Stimulated activated CD4-positive, alpha-beta T cell treated with anti-CD3 and anti-CD28 coated beads, TNF-alpha, amount 100 ng/mL, for 1 hour (primary cell): ENCODE measurements around the gene U2AF1L4.

Source experiments
- DNase-seq, 3 donors: peaks; one replicate each; pipeline ENCODE4 v3.0.0-alpha.2; 2020; ENCODE audit warnings: low read depth in 3 of 3, low spot score in 1 of 3

The U2AF1L4 gene

GRCh38 chr19:35757749-35758608 is 12.8 kb upstream of the U2AF1L4 start, which contains the start of gene PROSER3:
PROSER3 (plus strand) TSS chr19:35758176; CDS start chr19:35758216, 40 bp downstream.
- peak; percentile 94 to 96 (median 96) for DNase-seq

GRCh38 chr19:35757231-35757748 is 12.1 kb upstream of the U2AF1L4 start:
- no peak for DNase-seq

GRCh38 chr19:35756377-35757230 is 11.4 kb upstream of the U2AF1L4 start, which contains the start of gene HSPB6:
HSPB6 (minus strand) TSS chr19:35757029; CDS start chr19:35757008, 21 bp downstream.
- DNase-seq: no peak

GRCh38 chr19:35755550-35756376 is 10.5 kb upstream of the U2AF1L4 start:
- peak in 1 of 3 donors; percentile 38 for DNase-seq

- DNase-seq: no peak
Measured at GRCh38 chr19:35755131-35755549, 9.9 kb upstream of the U2AF1L4 start.

- no peak for DNase-seq
Measured at GRCh38 chr19:35754370-35755130, 9.3 kb upstream of the U2AF1L4 start.

- no peak for DNase-seq
Measured at GRCh38 chr19:35753634-35754369, 8.6 kb upstream of the U2AF1L4 start.

- no peak for DNase-seq
Measured at GRCh38 chr19:35752746-35753350, 7.6 kb upstream of the U2AF1L4 start.

- DNase-seq: no peak
Measured at GRCh38 chr19:35751839-35752745, 6.9 kb upstream of the U2AF1L4 start.

GRCh38 chr19:35750167-35750566 is 4.9 kb upstream of the U2AF1L4 start:
- no peak for DNase-seq

GRCh38 chr19:35748106-35749020 is 3.1 kb upstream of the U2AF1L4 start, which contains the start of gene LIN37:
LIN37 (plus strand) TSS chr19:35748576; CDS start chr19:35748725, 149 bp downstream.
- DNase-seq: peak; percentile 92 to 98 (median 95)

- no peak for DNase-seq
Measured at GRCh38 chr19:35746531-35746930, 1.3 kb upstream of the U2AF1L4 start.

GRCh38 chr19:35746087-35746462 is 857 bp upstream of the U2AF1L4 start:
- no peak for DNase-seq

GRCh38 chr19:35744430-35745327 is 539 bp downstream of the U2AF1L4 start:
- peak; percentile 80 to 85 (median 81) for DNase-seq

GRCh38 chr19:35743640-35744429 is 1.4 kb downstream of the U2AF1L4 start:
- no peak for DNase-seq
